ENCODE results near the gene CCL19.

Gene CCL19

DNA sequence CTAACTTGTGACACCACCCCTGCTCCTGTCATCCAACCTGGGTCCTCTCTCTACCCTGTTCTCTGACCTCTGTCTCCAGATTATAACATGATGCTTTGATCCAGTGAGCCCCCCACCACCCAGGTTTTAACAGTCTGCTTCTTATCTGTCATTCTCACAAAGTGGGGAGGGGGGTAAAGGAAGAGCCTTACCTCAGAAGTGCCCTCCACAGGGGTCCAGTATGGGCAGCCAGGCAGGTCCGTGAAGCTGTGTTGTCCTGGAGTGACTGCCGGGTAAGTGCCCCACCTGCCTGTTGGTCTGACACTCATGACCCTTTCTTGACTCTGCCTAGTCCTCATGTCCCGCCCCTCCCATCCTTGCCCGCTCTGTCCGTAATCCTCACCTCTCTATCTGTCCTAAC, 35.7 kb downstream of the CCL19 start:
- Histone ChIP-seq H3K4me2 (ENCODE audit: low read length) (no peak overlapping the region), H2BK5ac (ENCODE audit: low read depth, low read length, poor library complexity) (no peak overlapping the region), H3K14ac (ENCODE audit: low read length) (no peak overlapping the region), H3K79me2 (ENCODE audit: control insufficient read depth, insufficient read depth, low read length, poor library complexity) (no peaks in the 10 kb centered on the region), H2BK120ac (ENCODE audit: insufficient read depth, low read length, poor library complexity) (no peak overlapping the region), H2AK5ac (ENCODE audit: low read length) (no peak overlapping the region), H4K91ac (ENCODE audit: low read depth, low read length) (no peak overlapping the region), H3K18ac (ENCODE audit: low read length) (no peak overlapping the region), H4K12ac (ENCODE audit: low read depth, low read length) (no peak overlapping the region), H3K27me3 (ENCODE audit: insufficient read depth, low read length) (no peaks in the 10 kb centered on the region), H3K4me3 (ENCODE audit: low read depth, low read length) (no peak overlapping the region), H2BK12ac (ENCODE audit: low read length) (no peak overlapping the region), H4K8ac (ENCODE audit: low read depth, low read length) (no peak overlapping the region), H2AFZ (ENCODE audit: insufficient read depth, low read length, poor library complexity) (no peak overlapping the region), H3K4ac (ENCODE audit: low read depth, low read length) (no peak overlapping the region), H3K4me1 (ENCODE audit: control insufficient read depth in 1 of 2, insufficient read depth in 2 of 2, low read length in 2 of 2) (peaks cover 23 to 28% of the 10 kb centered on the region in 2 experiments), H3K23ac (ENCODE audit: low read length) (no peak overlapping the region), H3K9me3 (ENCODE audit: insufficient read depth, low read depth, low read length) (peaks cover 3% of the 10 kb centered on the region), H3K27ac (ENCODE audit: low read depth, low read length) (no peak overlapping the region), H3K36me3 (ENCODE audit: control insufficient read depth in 1 of 2, insufficient read depth in 2 of 2, low read length in 2 of 2) (peaks cover 0 to 1% of the 10 kb centered on the region in 2 experiments), H3K79me1 (ENCODE audit: low read length) (peaks cover 4% of the 10 kb centered on the region), H3K9ac (ENCODE audit: low read length) (no peak overlapping the region)
- WGBS (ENCODE audit: extremely low coverage, insufficient coverage, insufficient read length), result no CpG with 5 or more reads among the region's 5 CpGs
- no peak for DNase-seq

GRCh38 chr9:34654323-34655051, 36.6 kb downstream of the CCL19 start:
- no peak for DNase-seq
- Histone ChIP-seq H3K14ac (ENCODE audit: low read length) (no peak overlapping the region), H3K36me3 (ENCODE audit: control insufficient read depth in 1 of 2, insufficient read depth in 2 of 2, low read length in 2 of 2) (peaks cover 3 to 4% of the 10 kb centered on the region in 2 experiments), H3K27me3 (ENCODE audit: insufficient read depth, low read length) (no peaks in the 10 kb centered on the region), H2AK5ac (ENCODE audit: low read length) (no peak overlapping the region), H2BK5ac (ENCODE audit: low read depth, low read length, poor library complexity) (no peak overlapping the region), H4K91ac (ENCODE audit: low read depth, low read length) (no peak overlapping the region), H3K27ac (ENCODE audit: low read depth, low read length) (no peak overlapping the region), H4K12ac (ENCODE audit: low read depth, low read length) (no peak overlapping the region), H2AFZ (ENCODE audit: insufficient read depth, low read length, poor library complexity) (no peak overlapping the region), H4K8ac (ENCODE audit: low read depth, low read length) (no peak overlapping the region), H3K4me3 (ENCODE audit: low read depth, low read length) (no peak overlapping the region), H3K23ac (ENCODE audit: low read length) (no peak overlapping the region), H3K9me3 (ENCODE audit: insufficient read depth, low read depth, low read length) (peaks cover 3% of the 10 kb centered on the region), H3K18ac (ENCODE audit: low read length) (no peak overlapping the region), H3K9ac (ENCODE audit: low read length) (no peak overlapping the region), H2BK12ac (ENCODE audit: low read length) (no peak overlapping the region), H3K4me1 (ENCODE audit: control insufficient read depth in 1 of 2, insufficient read depth in 2 of 2, low read length in 2 of 2) (peaks cover 23 to 28% of the 10 kb centered on the region in 2 experiments), H2BK120ac (ENCODE audit: insufficient read depth, low read length, poor library complexity) (no peak overlapping the region), H3K79me2 (ENCODE audit: control insufficient read depth, insufficient read depth, low read length, poor library complexity) (no peaks in the 10 kb centered on the region), H3K4me2 (ENCODE audit: low read length) (no peak overlapping the region), H3K79me1 (ENCODE audit: low read length) (peaks cover 4% of the 10 kb centered on the region), H3K4ac (ENCODE audit: low read depth, low read length) (no peak overlapping the region)
- no CpG with 5 or more reads among the region's 11 CpGs for WGBS (ENCODE audit: extremely low coverage, insufficient coverage, insufficient read length)

DNA sequence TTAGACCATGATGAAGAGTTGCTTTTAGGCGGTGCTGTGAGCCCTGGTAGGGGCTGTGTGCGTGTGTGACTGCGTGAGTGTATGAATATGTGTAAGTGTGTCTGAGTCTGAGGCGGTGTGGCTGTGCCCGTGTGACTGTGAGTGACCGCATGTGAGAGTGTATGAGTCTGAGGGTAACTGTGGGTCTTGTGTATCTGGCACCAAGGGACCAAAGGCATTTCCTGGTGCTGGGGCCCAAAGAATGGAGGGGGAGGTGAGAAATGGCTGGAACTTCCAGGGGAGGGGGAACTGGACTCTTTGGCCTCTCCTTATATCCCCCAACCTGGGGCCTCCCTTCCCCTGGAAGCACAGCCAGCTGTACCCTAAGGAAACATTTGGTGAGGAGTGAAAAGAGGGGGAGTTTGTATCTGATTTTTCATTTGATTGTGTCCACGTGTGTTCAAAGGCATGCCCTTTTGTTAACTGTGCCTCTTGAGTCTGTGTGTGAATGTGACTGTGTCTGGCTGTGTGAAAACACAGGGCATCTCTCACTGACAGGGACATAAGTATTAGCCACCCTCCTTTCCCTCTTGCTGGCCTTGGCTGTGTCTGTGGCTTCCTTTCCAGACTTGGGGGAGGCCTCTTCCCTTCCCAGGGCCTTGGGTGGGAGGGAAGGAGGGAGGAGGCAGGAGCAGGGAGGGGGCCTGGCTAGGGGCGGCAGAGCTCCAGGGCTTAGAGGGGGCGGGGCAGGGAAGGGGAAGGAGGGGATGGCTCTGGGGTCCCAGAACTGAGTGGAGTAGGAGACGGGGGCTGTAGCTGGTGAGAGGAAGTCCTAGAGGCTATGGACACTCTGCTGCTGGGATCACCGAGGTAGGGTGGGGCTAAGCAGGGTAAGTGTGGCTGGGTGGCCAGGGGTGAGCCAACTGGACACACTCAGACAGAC, 37.7 kb downstream of the CCL19 start:
- Histone ChIP-seq H2BK12ac (ENCODE audit: low read length) (no peak overlapping the region), H2AK5ac (ENCODE audit: low read length) (no peak overlapping the region), H3K4me1 (ENCODE audit: control insufficient read depth in 1 of 2, insufficient read depth in 2 of 2, low read length in 2 of 2) (peaks cover 23 to 28% of the 10 kb centered on the region in 2 experiments), H3K4ac (ENCODE audit: low read depth, low read length) (no peak overlapping the region), H2AFZ (ENCODE audit: insufficient read depth, low read length, poor library complexity) (no peak overlapping the region), H2BK5ac (ENCODE audit: low read depth, low read length, poor library complexity) (no peak overlapping the region), H3K4me2 (ENCODE audit: low read length) (no peak overlapping the region), H3K14ac (ENCODE audit: low read length) (peak overlapping the region; percentile 6), H3K9ac (ENCODE audit: low read length) (no peak overlapping the region), H3K9me3 (ENCODE audit: insufficient read depth, low read depth, low read length) (peaks cover 3% of the 10 kb centered on the region), H4K12ac (ENCODE audit: low read depth, low read length) (no peak overlapping the region), H4K91ac (ENCODE audit: low read depth, low read length) (no peak overlapping the region), H4K8ac (ENCODE audit: low read depth, low read length) (no peak overlapping the region), H3K36me3 (ENCODE audit: control insufficient read depth in 1 of 2, insufficient read depth in 2 of 2, low read length in 2 of 2) (peaks cover 13% of the 10 kb centered on the region in 2 experiments), H3K79me2 (ENCODE audit: control insufficient read depth, insufficient read depth, low read length, poor library complexity) (no peaks in the 10 kb centered on the region), H3K79me1 (ENCODE audit: low read length) (peaks cover 4% of the 10 kb centered on the region), H3K27me3 (ENCODE audit: insufficient read depth, low read length) (no peaks in the 10 kb centered on the region), H3K4me3 (ENCODE audit: low read depth, low read length) (no peak overlapping the region), H3K23ac (ENCODE audit: low read length) (no peak overlapping the region), H3K27ac (ENCODE audit: low read depth, low read length) (no peak overlapping the region), H3K18ac (ENCODE audit: low read length) (no peak overlapping the region), H2BK120ac (ENCODE audit: insufficient read depth, low read length, poor library complexity) (no peak overlapping the region)
- DNase-seq, result no peak
- no CpG with 5 or more reads among the region's 11 CpGs for WGBS (ENCODE audit: extremely low coverage, insufficient coverage, insufficient read length)

DNA sequence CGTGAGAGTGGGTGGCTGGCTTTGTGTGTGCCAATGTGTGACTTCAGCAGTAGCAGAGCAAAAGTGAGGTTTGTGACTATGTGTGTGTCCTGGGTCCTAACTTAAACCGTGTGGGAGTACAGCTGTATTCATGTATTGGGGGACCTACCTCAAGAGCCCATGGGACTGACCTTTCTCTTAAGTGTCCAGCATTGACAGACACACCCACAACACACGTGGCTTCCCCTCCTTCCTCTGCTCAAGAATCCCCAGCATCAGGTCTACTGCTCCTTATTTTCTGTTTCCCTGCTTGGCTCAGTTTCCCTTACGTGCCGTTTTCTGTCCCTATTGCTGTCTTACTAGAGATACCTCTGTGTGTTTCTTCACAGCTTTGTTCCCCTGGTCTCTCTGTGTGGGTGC, 38.5 kb downstream of the CCL19 start:
- H3K23ac ChIP-seq (ENCODE audit: low read length), result no peak overlapping the region
- peak overlapping the region; percentile 53 for H3K4me2 ChIP-seq (ENCODE audit: low read length)
- H4K91ac ChIP-seq (ENCODE audit: low read depth, low read length), result no peak overlapping the region
- H2BK5ac ChIP-seq (ENCODE audit: low read depth, low read length, poor library complexity), result no peak overlapping the region
- peaks cover 29 to 30% of the 10 kb centered on the region in 2 experiments for H3K4me1 ChIP-seq (ENCODE audit: control insufficient read depth in 1 of 2, insufficient read depth in 2 of 2, low read length in 2 of 2)
- peak overlapping the region; percentile 11 for H4K8ac ChIP-seq (ENCODE audit: low read depth, low read length)
- WGBS (ENCODE audit: extremely low coverage, insufficient coverage, insufficient read length), result no CpG with 5 or more reads among the region's 5 CpGs
- H2BK120ac ChIP-seq (ENCODE audit: insufficient read depth, low read length, poor library complexity), result no peak overlapping the region
- no peaks in the 10 kb centered on the region for H3K27me3 ChIP-seq (ENCODE audit: insufficient read depth, low read length)
- H4K12ac ChIP-seq (ENCODE audit: low read depth, low read length), result no peak overlapping the region
- H2BK12ac ChIP-seq (ENCODE audit: low read length), result no peak overlapping the region
- no peak overlapping the region for H3K18ac ChIP-seq (ENCODE audit: low read length)
- no peak overlapping the region for H2AFZ ChIP-seq (ENCODE audit: insufficient read depth, low read length, poor library complexity)
- H3K9ac ChIP-seq (ENCODE audit: low read length), result no peak overlapping the region
- H3K36me3 ChIP-seq (ENCODE audit: control insufficient read depth in 1 of 2, insufficient read depth in 2 of 2, low read length in 2 of 2), result peaks cover 15 to 17% of the 10 kb centered on the region in 2 experiments
- no peak overlapping the region for H2AK5ac ChIP-seq (ENCODE audit: low read length)
- peaks cover 4% of the 10 kb centered on the region for H3K79me1 ChIP-seq (ENCODE audit: low read length)
- no peak overlapping the region for H3K27ac ChIP-seq (ENCODE audit: low read depth, low read length)
- peak overlapping the region; percentile 6 for H3K14ac ChIP-seq (ENCODE audit: low read length)
- H3K9me3 ChIP-seq (ENCODE audit: insufficient read depth, low read depth, low read length), result peaks cover 3% of the 10 kb centered on the region
- H3K4me3 ChIP-seq (ENCODE audit: low read depth, low read length), result peak overlapping the region; percentile 55
- no peak for DNase-seq
- H3K4ac ChIP-seq (ENCODE audit: low read depth, low read length), result no peak overlapping the region
- peaks cover 2% of the 10 kb centered on the region for H3K79me2 ChIP-seq (ENCODE audit: control insufficient read depth, insufficient read depth, low read length, poor library complexity)

Data from trophoblast cell (in vitro differentiated cells and primary cell).